H1 (cell line): ENCODE data around the gene FPGS. TPM values are rescaled to one million over a fixed set of nuclear protein-coding genes. Genes with fewer than 3 reads are reported as not detected.

Experiments
- CTCF ChIA-PET: fragments of 300-600 bp; sonication (Branson Sonifier 250); formaldehyde crosslinking; loops from one replicate; lab custom pipeline; 2021; ENCODE audit not compliant: partially characterized antibody; lab: Charles Lee
- POLR2A ChIA-PET: fragments of 300-600 bp; sonication (Branson Sonifier 250); formaldehyde crosslinking; loops from one replicate; lab custom pipeline; 2021; ENCODE audit warnings: inconsistent platforms; ENCODE audit not compliant: partially characterized antibody; lab: Charles Lee
- DNase-seq, 2 experiments: peaks; one replicate each; pipeline versions ENCODE4 v3.0.0 to v3.0.0-alpha.2; 2010 to 2022; ENCODE audit warnings: low spot score in 2 of 2, low read depth in 1 of 2, mixed read lengths in 1 of 2
- FAIRE-seq: peaks from 2 replicates; lab custom pipeline; 2011; peaks lifted over from hg19 to GRCh38; lab: Jason Lieb, UNC
- H2AFZ ChIP-seq: 2 replicates; pipeline ENCODE4 v1.8.1; 2012; ENCODE audit warnings: low read length, inconsistent platforms
- H2AK5ac ChIP-seq: 2 replicates; pipeline ENCODE4 v1.6.1; 2013; ENCODE audit warnings: low read depth, low read length
- H2BK120ac ChIP-seq: replicated peaks from 2 replicates; pipeline ENCODE3; 2013; ENCODE audit warnings: low read depth, low read length, inconsistent platforms
- H2BK12ac ChIP-seq: 2 replicates; pipeline ENCODE4 v1.6.1; 2013; ENCODE audit warnings: low read depth, low read length
- H2BK15ac ChIP-seq: 2 replicates; pipeline ENCODE4 v1.6.1; 2013; ENCODE audit warnings: low read length
- H2BK20ac ChIP-seq: 2 replicates; pipeline ENCODE4 v1.6.1; 2013; ENCODE audit warnings: low read length
- H2BK5ac ChIP-seq: 2 replicates; pipeline ENCODE4 v1.6.1; 2013; ENCODE audit warnings: low read depth, low read length
- H3K14ac ChIP-seq: 2 replicates; pipeline ENCODE4 v1.6.1; 2013; ENCODE audit warnings: inconsistent platforms; ENCODE audit not compliant: insufficient read length
- H3K18ac ChIP-seq: 2 replicates; pipeline ENCODE4 v1.6.1; 2013; ENCODE audit warnings: low read length; ENCODE audit errors: extremely low read depth
- H3K23ac ChIP-seq: 2 replicates; pipeline ENCODE4 v1.6.1; 2013; ENCODE audit warnings: inconsistent platforms; ENCODE audit not compliant: insufficient read length
- H3K23me2 ChIP-seq: 2 replicates; pipeline ENCODE4 v1.6.1; 2013; ENCODE audit warnings: low read depth, low read length
- H3K27ac ChIP-seq: 2 replicates; pipeline ENCODE4 v1.6.1; 2011; ENCODE audit warnings: low read depth, low read length, inconsistent platforms
- H3K27me3 ChIP-seq, 4 experiments: replicated peaks in 1 of 4; 1 replicate in 1 of 4; 2 replicates in 3 of 4; pipeline versions ENCODE4 v1.6.1 to v1.8.1; 2011 to 2013; ENCODE audit warnings: low read length in 3 of 4, mild to moderate bottlenecking in 3 of 4, inconsistent platforms in 2 of 4, mixed read lengths in 2 of 4, moderate library complexity in 1 of 4; ENCODE audit not compliant: control insufficient read depth in 3 of 4, insufficient read depth in 3 of 4; ENCODE audit errors: extremely low read depth in 1 of 4
- H3K36me3 ChIP-seq, 4 experiments: 2 replicates each; pipeline versions ENCODE4 v1.6.1 to v1.8.1; 2011 to 2013; ENCODE audit warnings: mild to moderate bottlenecking in 4 of 4, low read length in 3 of 4, moderate library complexity in 2 of 4, control low read depth in 1 of 4, inconsistent platforms in 1 of 4; ENCODE audit not compliant: insufficient read depth in 4 of 4, control insufficient read depth in 2 of 4
- H3K4ac ChIP-seq: replicated peaks from 2 replicates; pipeline ENCODE3; 2013; ENCODE audit warnings: low read length, low read depth, mixed read lengths, inconsistent platforms; ENCODE audit not compliant: insufficient read length
- H3K4me1 ChIP-seq, 4 experiments: replicated peaks in 1 of 4; 1 replicate in 1 of 4; 2 replicates in 3 of 4; pipeline versions ENCODE4 v1.6.1 to v1.8.1; 2011 to 2013; ENCODE audit warnings: low read length in 3 of 4, inconsistent platforms in 2 of 4, mixed read lengths in 1 of 4; ENCODE audit not compliant: insufficient read depth in 4 of 4, control insufficient read depth in 3 of 4
- H3K4me2 ChIP-seq, 2 experiments: 2 replicates each; pipeline versions ENCODE4 v1.6.1 to v1.8.1; 2011 to 2013; ENCODE audit warnings: low read depth in 2 of 2, low read length in 2 of 2, control low read depth in 1 of 2, inconsistent platforms in 1 of 2, mild to moderate bottlenecking in 1 of 2; ENCODE audit not compliant: insufficient read depth in 1 of 2
- H3K4me3 ChIP-seq, 4 experiments: fragments of 200-600, 300-600 bp in 1 of 4; sonication (generic), shearing (Covaris generic), sonication (Bioruptor Twin) in 1 of 4; 2 replicates each; pipeline versions ENCODE4 v1.5.1 to v1.8.1; 2011 to 2016; ENCODE audit warnings: low read length in 4 of 4, low read depth in 3 of 4, control low read depth in 2 of 4, inconsistent platforms in 2 of 4, mild to moderate bottlenecking in 2 of 4, mixed read lengths in 1 of 4, moderate library complexity in 1 of 4; ENCODE audit not compliant: insufficient read depth in 2 of 4; ENCODE audit errors: extremely low read depth in 1 of 4
- H3K56ac ChIP-seq: replicated peaks from 2 replicates; pipeline ENCODE3; 2013; ENCODE audit warnings: low read depth, mild to moderate bottlenecking, mixed read lengths, low read length, inconsistent platforms; ENCODE audit not compliant: insufficient read length
- H3K79me1 ChIP-seq: 2 replicates; pipeline ENCODE4 v1.6.1; 2013; ENCODE audit warnings: low read depth, low read length, control low read depth
- H3K79me2 ChIP-seq, 2 experiments: 2 replicates each; pipeline versions ENCODE4 v1.6.1 to v1.8.1; 2012 to 2013; ENCODE audit warnings: low read length in 2 of 2, mild to moderate bottlenecking in 2 of 2, inconsistent platforms in 1 of 2; ENCODE audit not compliant: insufficient read depth in 2 of 2, control insufficient read depth in 1 of 2
- H3K9ac ChIP-seq, 4 experiments: replicated peaks in 1 of 4; 1 replicate in 1 of 4; 2 replicates in 3 of 4; pipeline versions ENCODE4 v1.6.1 to v1.8.1; 2011 to 2013; ENCODE audit warnings: low read depth in 3 of 4, low read length in 3 of 4, control low read depth in 2 of 4, mild to moderate bottlenecking in 2 of 4, moderate library complexity in 2 of 4, inconsistent platforms in 1 of 4; ENCODE audit errors: extremely low read depth in 1 of 4
- H3K9me3 ChIP-seq, 2 experiments: 2 replicates each; pipeline versions ENCODE4 v1.6.1 to v1.8.1; 2012 to 2013; ENCODE audit warnings: mild to moderate bottlenecking in 2 of 2, moderate library complexity in 2 of 2, control low read depth in 1 of 2, inconsistent platforms in 1 of 2, low read depth in 1 of 2, low read length in 1 of 2, mixed read lengths in 1 of 2; ENCODE audit not compliant: insufficient read depth in 2 of 2
- H4K20me1 ChIP-seq, 2 experiments: replicated peaks in 1 of 2; 2 replicates each; pipeline versions ENCODE3 to v1.8.1; 2011 to 2013; ENCODE audit warnings: inconsistent platforms in 2 of 2, low read length in 2 of 2, mild to moderate bottlenecking in 1 of 2; ENCODE audit not compliant: insufficient read depth in 2 of 2, control insufficient read depth in 1 of 2
- H4K5ac ChIP-seq: 2 replicates; pipeline ENCODE4 v1.6.1; 2013; ENCODE audit warnings: low read length, low read depth, mixed read lengths, inconsistent platforms; ENCODE audit not compliant: insufficient read length
- H4K8ac ChIP-seq: 2 replicates; pipeline ENCODE4 v1.8.0; 2013; ENCODE audit warnings: mild to moderate bottlenecking, moderate library complexity, low read length, inconsistent platforms; ENCODE audit not compliant: insufficient read depth; ENCODE audit errors: extremely low read depth
- H4K91ac ChIP-seq: replicated peaks from 2 replicates; pipeline ENCODE3; 2013; ENCODE audit warnings: low read length, mixed read lengths, inconsistent platforms; ENCODE audit not compliant: insufficient read length
- KDM4A ChIP-seq: IDR thresholded peaks from one replicate; pipeline ENCODE4 v1.7.1; 2012; ENCODE audit warnings: low read depth, mild to moderate bottlenecking, moderate library complexity, low read length, inconsistent platforms; ENCODE audit not compliant: severe bottlenecking
- PHF8 ChIP-seq: fragments of 200-600 bp; sonication (generic); conservative IDR thresholded peaks from 2 replicates; pipeline ENCODE4 v1.7.1; 2012; ENCODE audit warnings: low read depth, mild to moderate bottlenecking, inconsistent platforms, low read length, moderate library complexity
- WGBS, 2 experiments: shearing (Covaris generic) in 1 of 2; methylation state at CpG; one replicate each; pipeline versions ENCODE4 v1.1.6 to v1.1.7; 2013 to 2015; ENCODE audit warnings: low lambda C conversion rate in 2 of 2, mixed read lengths in 2 of 2, inconsistent platforms in 1 of 2, low coverage in 1 of 2, missing lambda C conversion rate in 1 of 2; ENCODE audit not compliant: insufficient replicate concordance in 2 of 2, insufficient coverage in 1 of 2, insufficient read length in 1 of 2; ENCODE audit errors: extremely low coverage in 1 of 2, missing lambda C conversion rate in 1 of 2; 5-methylcytosine and 5-hydroxymethylcytosine counted together
- polyA plus RNA-seq, 7 experiments: library from polyadenylated mRNA; depleted of rRNA in 3 of 7; stranded (reverse) in 5 of 7; unstranded in 2 of 7; fragments of >200 nt in 5 of 7; fragments of 200-250 nt in 2 of 7; gene quantifications; 1 replicate in 5 of 7; 2 replicates in 1 of 7; 4 replicates in 1 of 7; pipeline versions ENCODE4 v1.2.1 to v1.2.3, GENCODE V29; 2011 to 2013; ENCODE audit warnings: missing spikeins in 2 of 7, mixed read lengths in 2 of 7
- total RNA-seq: library from RNA; stranded (reverse); fragmentation: NEBNext Ultra II Directional; extraction: Animal tissue kit (Norgen Biotek cat#: 25700); gene quantifications from 2 replicates; pipeline ENCODE4 v1.2.1, GENCODE V29; 2021
- TF ChIP-seq, protein P1 (sequence below), 3 experiments: IDR thresholded peaks; 1 replicate in 2 of 3; 2 replicates in 1 of 3; pipeline versions ENCODE4 v1.5.1 to v1.6.1; 2011; ENCODE audit warnings: low read length in 3 of 3, mild to moderate bottlenecking in 3 of 3, inconsistent platforms in 2 of 3, low read depth in 1 of 3, moderate library complexity in 1 of 3; ENCODE audit not compliant: insufficient read depth in 1 of 3; ENCODE audit errors: control extremely low read depth in 1 of 3
- TF ChIP-seq, protein P2 (sequence below): IDR thresholded peaks from 2 replicates; pipeline ENCODE4 v1.6.1; 2012; ENCODE audit warnings: inconsistent platforms

Gene FPGS
- total and polyA plus RNA-seq, 2 of the 8 experiments (the other 6 are each of a cell fraction or from before 2014, with no cell fraction given), result 62.4 to 83.0 TPM

DNA sequence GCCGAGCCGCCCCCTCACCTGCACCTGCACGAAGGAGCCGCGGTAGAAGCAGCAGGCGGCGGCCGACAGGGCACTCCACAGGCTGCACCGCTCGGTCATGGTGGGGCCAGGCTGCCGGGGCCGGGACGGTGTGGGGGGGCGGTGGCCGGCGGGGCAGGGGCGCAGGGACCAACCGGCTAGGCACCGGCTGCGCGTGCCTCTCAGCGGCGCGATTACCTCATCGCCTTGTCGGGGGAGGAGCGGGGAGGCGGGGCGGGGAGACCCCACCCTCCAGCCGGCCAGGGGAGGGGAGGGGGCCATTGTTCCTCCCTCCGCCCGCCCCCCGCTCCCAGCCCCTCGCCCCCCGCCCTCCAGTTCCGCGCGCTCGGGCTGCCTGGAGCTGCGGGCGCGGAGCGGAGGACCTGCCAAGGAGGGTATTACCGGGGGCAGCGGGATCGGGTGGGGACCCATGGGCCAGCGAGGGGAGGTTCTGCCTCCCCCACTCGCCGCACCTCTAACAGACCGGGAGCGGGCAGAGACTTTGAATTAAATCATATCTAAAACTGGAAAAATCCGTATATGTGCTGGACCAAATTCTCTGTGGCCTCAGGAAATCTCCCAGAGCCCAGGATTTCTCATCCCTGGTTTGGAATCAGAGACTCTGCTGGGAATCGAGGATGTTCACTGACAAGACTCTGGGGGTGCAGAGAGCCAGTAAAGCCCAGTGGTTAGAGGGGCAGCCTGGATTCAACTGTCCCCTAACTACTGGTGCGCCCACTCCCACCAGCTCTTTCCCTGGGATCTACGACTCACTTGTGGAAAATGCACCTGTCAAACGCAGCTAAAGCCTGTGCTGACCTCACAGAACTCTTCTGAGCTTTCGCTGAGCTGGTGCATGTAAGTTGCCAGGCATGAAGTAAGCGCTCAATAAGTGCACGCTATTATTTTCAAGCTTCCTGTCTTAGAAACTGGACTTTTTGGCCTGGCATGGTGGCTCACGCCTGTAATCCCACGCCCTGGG is 47.3 kb upstream of the FPGS start:
- Histone ChIP-seq H2BK120ac (no peak overlapping the region), H3K4me3 (peak overlapping the region; percentile 59 to 96 (median 76)), H3K79me1 (no peaks in the 10 kb centered on the region), H3K18ac (no peak overlapping the region), H3K36me3 (no peaks in the 10 kb centered on the region), H3K23ac (no peak overlapping the region), H3K9me3 (no peaks in the 10 kb centered on the region), H3K14ac (no peak overlapping the region), H3K4ac (no peak overlapping the region), H4K5ac (no peak overlapping the region), H3K27ac (no peak overlapping the region; the same call in 1 of the 2 replicates), H3K4me1 (peaks cover 0 to 4% (median 1%) of the 10 kb centered on the region in 4 experiments; a peak in 4 of 7 replicates), H3K23me2 (peaks cover 13% of the 10 kb centered on the region; the same call in 1 of the 2 replicates), H2BK20ac (no peak overlapping the region), H3K4me2 (peak overlapping the region; percentile 80 to 98), H2AK5ac (no peak overlapping the region), H4K8ac (no peak overlapping the region; the same call in 1 of the 2 replicates), H2AFZ (no peak overlapping the region), H3K9ac (peak overlapping the region in 3 of 4 experiments; percentile 38 to 69 (median 59); a peak in 2 of 7 replicates), H3K27me3 (peaks cover 0 to 16% (median 8%) of the 10 kb centered on the region in 4 experiments; a peak in 6 of 7 replicates), H2BK12ac (no peak overlapping the region), H2BK5ac (no peak overlapping the region), H4K20me1 (peaks cover 5 to 21% of the 10 kb centered on the region in 2 experiments), H4K91ac (no peak overlapping the region), H2BK15ac (no peak overlapping the region), H3K56ac (no peak overlapping the region), H3K79me2 (no peaks in the 10 kb centered on the region)
- CTCF ChIA-PET, result interaction anchor here (0.6 to 3.5 kb wide), 9 partner anchors 8 to 1134 kb away, joined by 3 to 18 read pairs (median 3); partner anchors contain the start of genes SH2D3C and TOR2A
- DNase-seq (peak; percentile 38 to 79), FAIRE-seq (no peak)
- TF ChIP-seq KDM4A (peak; percentile 19), PHF8 (peak; percentile 40; the same call in 1 of the 2 replicates)
- TF ChIP-seq, protein P1, sequence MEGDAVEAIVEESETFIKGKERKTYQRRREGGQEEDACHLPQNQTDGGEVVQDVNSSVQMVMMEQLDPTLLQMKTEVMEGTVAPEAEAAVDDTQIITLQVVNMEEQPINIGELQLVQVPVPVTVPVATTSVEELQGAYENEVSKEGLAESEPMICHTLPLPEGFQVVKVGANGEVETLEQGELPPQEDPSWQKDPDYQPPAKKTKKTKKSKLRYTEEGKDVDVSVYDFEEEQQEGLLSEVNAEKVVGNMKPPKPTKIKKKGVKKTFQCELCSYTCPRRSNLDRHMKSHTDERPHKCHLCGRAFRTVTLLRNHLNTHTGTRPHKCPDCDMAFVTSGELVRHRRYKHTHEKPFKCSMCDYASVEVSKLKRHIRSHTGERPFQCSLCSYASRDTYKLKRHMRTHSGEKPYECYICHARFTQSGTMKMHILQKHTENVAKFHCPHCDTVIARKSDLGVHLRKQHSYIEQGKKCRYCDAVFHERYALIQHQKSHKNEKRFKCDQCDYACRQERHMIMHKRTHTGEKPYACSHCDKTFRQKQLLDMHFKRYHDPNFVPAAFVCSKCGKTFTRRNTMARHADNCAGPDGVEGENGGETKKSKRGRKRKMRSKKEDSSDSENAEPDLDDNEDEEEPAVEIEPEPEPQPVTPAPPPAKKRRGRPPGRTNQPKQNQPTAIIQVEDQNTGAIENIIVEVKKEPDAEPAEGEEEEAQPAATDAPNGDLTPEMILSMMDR (IDR thresholded peaks at IDR 0.05; ENCODE audit: control extremely low read depth in 1 of 3, insufficient read depth in 1 of 3, low read depth in 1 of 3, low read length in 3 of 3), result no peak
- TF ChIP-seq, protein P2, sequence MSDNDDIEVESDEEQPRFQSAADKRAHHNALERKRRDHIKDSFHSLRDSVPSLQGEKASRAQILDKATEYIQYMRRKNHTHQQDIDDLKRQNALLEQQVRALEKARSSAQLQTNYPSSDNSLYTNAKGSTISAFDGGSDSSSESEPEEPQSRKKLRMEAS, result peak; percentile 36; the same call in 1 of the 2 replicates
- POLR2A ChIA-PET, result interaction anchor here (0.6 to 2.4 kb wide), 9 partner anchors 9 to 120 kb away, joined by 3 to 12 read pairs (median 4); no protein-coding TSS in a partner anchor
- WGBS, 2 experiments, result 26% methylated on average over 22 of the region's 61 CpGs; no CpG with 5 or more reads in 1 of the 2 experiments
